Panc1 (cell line): ENCODE results near the gene IGSF23.

Experiments
- CTCF ChIP-seq: fragments of 450-650 bp; IDR thresholded peaks from 2 replicates; pipeline ENCODE4 v1.5.1; 2017; ENCODE audit warnings: mild to moderate bottlenecking
- REST ChIP-seq, 2 experiments: IDR thresholded peaks; 2 replicates each; pipeline ENCODE4 v1.6.1; 2011 to 2012; ENCODE audit warnings: low read depth in 2 of 2, control low read depth in 1 of 2, low read length in 1 of 2, mild to moderate bottlenecking in 1 of 2, moderate library complexity in 1 of 2; ENCODE audit not compliant: insufficient read depth in 1 of 2
- SIN3A ChIP-seq: IDR thresholded peaks from 2 replicates; pipeline ENCODE4 v1.6.1; 2012; ENCODE audit warnings: low read depth, mild to moderate bottlenecking, low read length, moderate library complexity, borderline replicate concordance; ENCODE audit not compliant: insufficient read depth
- TCF7L2 ChIP-seq: IDR thresholded peaks from 2 replicates; pipeline ENCODE4 v1.6.1; 2011; ENCODE audit warnings: mild to moderate bottlenecking, low read depth, low read length, inconsistent platforms

- TF ChIP-seq REST (IDR thresholded peaks at IDR 0.05; ENCODE audit: insufficient read depth in 1 of 2, low read depth in 2 of 2, low read length in 1 of 2): no peak
- no peak for TF ChIP-seq CTCF
- no peak for TF ChIP-seq TCF7L2
- TF ChIP-seq SIN3A: no peak
Observed at GRCh38 chr19:44663996-44664395, 50.6 kb downstream of the IGSF23 start.
